ENCODE data around the gene RAB40B. TPM values are rescaled to one million over a fixed set of nuclear protein-coding genes. Genes with fewer than 3 reads are reported as not detected.

Gene RAB40B
- total RNA-seq, 1 experiment from 2014 or later = 22.1 TPM

- BruUV-seq (replicated peaks) = no TSS peak
- ATAC-seq (no peak), DNase-seq (ENCODE audit: low read depth, low spot score) (no peak)
- H3K27ac ChIP-seq (ENCODE audit: low read depth, low read length) = no peak overlapping the region; the same call in 1 of the 2 replicates
- TF ChIP-seq RAD21 (IDR thresholded peaks at IDR 0.05; ENCODE audit: low read depth) (no peak), ZFX (IDR thresholded peaks at IDR 0.05) (no peak), CTCF (IDR thresholded peaks at IDR 0.05 in 2 of 3, conservative IDR thresholded peaks at IDR 0.05 in 1 of 3; ENCODE audit: borderline replicate concordance in 1 of 3, insufficient read depth in 1 of 3, low read depth in 2 of 3, low read length in 2 of 3) (no peak), ZBTB33 (IDR thresholded peaks at IDR 0.05; ENCODE audit: extremely low read depth, insufficient replicate concordance, low read length) (no peak), YY1 (IDR thresholded peaks at IDR 0.05; ENCODE audit: extremely low read depth, insufficient replicate concordance, low read depth, low read length) (no peak), SIN3A (IDR thresholded peaks at IDR 0.05; ENCODE audit: low read depth) (no peak), FOSL1 (IDR thresholded peaks at IDR 0.05; ENCODE audit: low read depth) (no peak), ZNF274 (IDR thresholded peaks at IDR 0.05; ENCODE audit: low read depth, low read length) (no peak), EZH2 (IDR thresholded peaks at IDR 0.05) (no peak), MAX (IDR thresholded peaks at IDR 0.05) (no peak), POLR2AphosphoS5 (IDR thresholded peaks at IDR 0.05; ENCODE audit: low read depth, low read length) (no peak), EGR1 (IDR thresholded peaks at IDR 0.05; ENCODE audit: low read depth) (no peak), JUND (IDR thresholded peaks at IDR 0.05) (no peak), CEBPB (IDR thresholded peaks at IDR 0.05; ENCODE audit: low read depth) (no peak), SRF (IDR thresholded peaks at IDR 0.05; ENCODE audit: low read depth) (no peak), REST (IDR thresholded peaks at IDR 0.05; ENCODE audit: low read depth) (no peak), EZH2phosphoT487 (IDR thresholded peaks at IDR 0.05; ENCODE audit: borderline replicate concordance) (no peak)
- H3K9me3 ChIP-seq (ENCODE audit: control insufficient read depth in 1 of 2, insufficient read depth in 1 of 2, low read depth in 1 of 2, low read length in 2 of 2) = peaks cover 16 to 24% of the 10 kb centered on the region in 2 experiments; a peak in 3 of 4 replicates
- RAD21 ChIA-PET (ENCODE audit: low non-redundant PET in 1 of 2, low total read pairs in 2 of 2, uncharacterized antibody in 2 of 2, unreplicated experiment in 2 of 2) = no interaction called here
- intact Hi-C loops (cut with micrococcal nuclease) = no loop called here
- peak overlapping the region; percentile 59 to 62 for H3K4me3 ChIP-seq (replicated peaks in 1 of 2; ENCODE audit: low read depth in 1 of 2, low read length in 2 of 2)
- CTCF ChIA-PET = no interaction called here
- H3K79me2 ChIP-seq (ENCODE audit: insufficient read depth, low read length) = no peaks in the 10 kb centered on the region
- H4K20me1 ChIP-seq (ENCODE audit: insufficient read depth) = no peaks in the 10 kb centered on the region
- H3K9me2 ChIP-seq (ENCODE audit: insufficient read depth) = no peaks in the 10 kb centered on the region
- no peaks in the 10 kb centered on the region for H3K36me3 ChIP-seq (ENCODE audit: control insufficient read depth in 1 of 2, insufficient read depth in 2 of 2, low read length in 2 of 2)
- POLR2A ChIA-PET = no interaction called here
- peaks cover 7 to 11% of the 10 kb centered on the region in 2 experiments; a peak in 2 of 4 replicates for H3K4me1 ChIP-seq (ENCODE audit: control insufficient read depth in 1 of 2, insufficient read depth in 2 of 2, low read length in 2 of 2)
- H3K9ac ChIP-seq (ENCODE audit: low read length) = no peak overlapping the region
- peak overlapping the region; percentile 74 for H3K4me2 ChIP-seq (ENCODE audit: low read length)
- no peak overlapping the region for H2AFZ ChIP-seq (ENCODE audit: low read depth, low read length, poor library complexity, severe bottlenecking)
- H3K27me3 ChIP-seq (ENCODE audit: insufficient read depth, low read length) = no peaks in the 10 kb centered on the region
Measured at GRCh38 chr17:82696916-82697807, 1.3 kb downstream of the RAB40B start.
